ENCODE measurements around the gene ATP8A2.

ATP8A2 gene

GRCh38 chr13:26007261-26008125 is 635.7 kb downstream of the ATP8A2 start:
- peak overlapping the region; percentile 25 for H3K27ac Mint-ChIP-seq (ENCODE audit: low read depth)

DNA sequence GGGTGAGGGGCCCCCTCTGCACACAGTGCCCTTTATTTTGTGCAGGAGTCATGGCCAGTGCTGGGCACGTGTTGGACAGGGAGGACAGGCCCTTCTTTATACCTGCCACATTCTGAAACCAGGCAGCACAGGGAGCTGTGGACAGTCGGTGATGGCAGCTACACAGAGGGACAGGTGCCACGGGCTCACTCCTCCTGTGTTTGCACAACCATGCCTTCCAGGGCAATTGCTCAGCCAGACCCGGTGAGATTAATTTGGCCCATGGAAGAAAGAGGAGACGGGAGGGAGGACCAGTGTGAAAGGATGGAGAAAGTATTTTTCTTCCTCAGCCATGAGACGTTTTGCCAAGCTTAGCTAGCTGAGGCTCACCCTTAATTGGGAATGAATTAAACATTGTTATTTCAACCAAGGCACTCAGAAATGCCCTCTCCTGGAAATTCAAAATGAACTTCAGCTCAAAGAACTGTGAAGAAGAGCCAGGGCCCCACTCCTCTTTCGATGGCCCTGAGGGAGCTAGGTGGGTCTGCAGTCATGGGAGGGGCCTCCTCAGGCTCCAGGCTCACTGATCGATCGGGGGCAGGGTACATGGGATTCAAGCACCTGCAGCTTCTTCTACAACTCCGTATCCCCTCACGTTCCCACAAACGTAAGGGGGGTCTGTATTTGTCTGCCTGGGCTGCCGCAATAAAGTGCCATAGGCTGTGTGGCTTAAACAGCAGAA is 638.9 kb downstream of the ATP8A2 start:
- Mint-ChIP-seq H3K27ac (ENCODE audit: low read depth) (peak overlapping the region; percentile 35), H3K9me3 (no peaks in the 10 kb centered on the region), H3K4me1 (no peaks in the 10 kb centered on the region), H3K36me3 (ENCODE audit: insufficient read depth) (peaks cover 6% of the 10 kb centered on the region), H3K27me3 (peaks cover 1% of the 10 kb centered on the region), H3K4me3 (peak overlapping the region; percentile 85)
- DNase-seq (ENCODE audit: low spot score in 2 of 2) (no peak), ATAC-seq (replicated peaks; ENCODE audit: extremely low read depth, poor library complexity, severe bottlenecking) (no peak)

More at GRCh38 chr13:26007261-26008125, 635.7 kb downstream of the ATP8A2 start:
- no peaks in the 10 kb centered on the region for H3K4me1 Mint-ChIP-seq
- DNase-seq (ENCODE audit: low spot score in 2 of 2) (no peak), ATAC-seq (replicated peaks; ENCODE audit: extremely low read depth, poor library complexity, severe bottlenecking) (no peak)
- H3K36me3 Mint-ChIP-seq (ENCODE audit: insufficient read depth), result peaks cover 6% of the 10 kb centered on the region
- H3K27me3 Mint-ChIP-seq, result peaks cover 14% of the 10 kb centered on the region
- no peak overlapping the region for H3K4me3 Mint-ChIP-seq
- peaks cover 10% of the 10 kb centered on the region for H3K9me3 Mint-ChIP-seq

- Mint-ChIP-seq H3K27me3 (no peaks in the 10 kb centered on the region), H3K27ac (ENCODE audit: low read depth) (no peak overlapping the region), H3K9me3 (no peaks in the 10 kb centered on the region), H3K36me3 (ENCODE audit: insufficient read depth) (peaks cover 6% of the 10 kb centered on the region), H3K4me3 (peak overlapping the region; percentile 85), H3K4me1 (no peaks in the 10 kb centered on the region)
- DNase-seq (ENCODE audit: low spot score in 2 of 2) (no peak), ATAC-seq (replicated peaks; ENCODE audit: extremely low read depth, poor library complexity, severe bottlenecking) (no peak)
Measured at GRCh38 chr13:26011208-26011573, 639.4 kb downstream of the ATP8A2 start.

DNA sequence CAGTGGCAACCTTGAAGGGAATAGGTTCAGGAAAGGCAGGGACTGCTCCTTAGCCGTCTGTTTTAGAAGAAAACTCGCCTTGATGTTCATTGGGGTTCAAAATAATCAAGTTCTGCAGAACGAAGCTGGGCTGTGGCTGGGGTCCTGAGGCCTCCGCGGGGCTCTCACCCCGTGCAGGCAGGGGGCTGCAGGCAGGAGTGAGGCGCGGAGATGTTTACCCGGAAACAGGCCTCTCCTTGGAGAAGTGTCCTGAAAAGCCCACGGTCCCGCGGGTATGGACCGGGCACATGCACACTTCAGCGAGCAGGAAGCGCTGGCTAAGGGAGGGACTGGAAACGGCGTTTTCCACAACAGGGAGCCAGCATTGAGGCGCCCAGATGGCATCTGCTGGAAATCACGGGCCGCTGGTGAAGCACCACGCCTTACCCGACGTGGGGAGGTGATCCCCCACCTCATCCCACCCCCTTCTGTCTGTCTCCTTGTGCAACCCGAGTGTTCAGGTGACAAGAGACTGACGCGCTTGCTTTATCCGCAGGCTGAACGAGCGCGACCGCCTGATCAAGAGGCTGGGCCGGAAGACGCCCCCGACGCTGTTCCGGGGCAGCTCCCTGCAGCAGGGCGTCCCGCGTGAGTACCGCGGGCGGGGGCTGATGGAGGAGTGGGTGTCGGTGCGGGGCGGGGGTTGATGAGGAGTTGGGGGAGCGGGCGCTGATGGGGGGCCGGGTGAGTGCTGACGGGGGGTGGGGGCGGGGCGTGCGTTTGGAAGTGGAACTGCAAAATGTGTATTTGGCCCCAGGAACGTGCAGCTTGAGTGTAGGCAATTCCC is 640.4 kb downstream of the ATP8A2 start:
- Mint-ChIP-seq H3K9me3 (no peaks in the 10 kb centered on the region), H3K27me3 (no peaks in the 10 kb centered on the region), H3K27ac (ENCODE audit: low read depth) (peak overlapping the region; percentile 64), H3K36me3 (ENCODE audit: insufficient read depth) (peaks cover 6% of the 10 kb centered on the region), H3K4me3 (peak overlapping the region; percentile 85), H3K4me1 (no peaks in the 10 kb centered on the region)
- DNase-seq (ENCODE audit: low spot score in 2 of 2) (peak; percentile 30 to 49), ATAC-seq (replicated peaks; ENCODE audit: extremely low read depth, poor library complexity, severe bottlenecking) (peak; percentile 90)

GRCh38 chr13:26012995-26013394 is 641.2 kb downstream of the ATP8A2 start:
- no peak for ATAC-seq (replicated peaks; ENCODE audit: extremely low read depth, poor library complexity, severe bottlenecking)

GRCh38 chr13:26015271-26016125 is 643.7 kb downstream of the ATP8A2 start:
- no peak overlapping the region for H3K27ac Mint-ChIP-seq (ENCODE audit: low read depth)
- H3K4me3 Mint-ChIP-seq, result no peak overlapping the region
- no peak for ATAC-seq (replicated peaks; ENCODE audit: extremely low read depth, poor library complexity, severe bottlenecking)

More at GRCh38 chr13:26012995-26013394, 641.2 kb downstream of the ATP8A2 start:
- DNase-seq (ENCODE audit: low spot score in 2 of 2), result no peak
- peak overlapping the region; percentile 85 for H3K4me3 Mint-ChIP-seq
- H3K4me1 Mint-ChIP-seq, result no peaks in the 10 kb centered on the region
- peaks cover 6% of the 10 kb centered on the region for H3K36me3 Mint-ChIP-seq (ENCODE audit: insufficient read depth)
- H3K27me3 Mint-ChIP-seq, result no peaks in the 10 kb centered on the region
- H3K9me3 Mint-ChIP-seq, result no peaks in the 10 kb centered on the region
- peak overlapping the region; percentile 64 for H3K27ac Mint-ChIP-seq (ENCODE audit: low read depth)

DNA sequence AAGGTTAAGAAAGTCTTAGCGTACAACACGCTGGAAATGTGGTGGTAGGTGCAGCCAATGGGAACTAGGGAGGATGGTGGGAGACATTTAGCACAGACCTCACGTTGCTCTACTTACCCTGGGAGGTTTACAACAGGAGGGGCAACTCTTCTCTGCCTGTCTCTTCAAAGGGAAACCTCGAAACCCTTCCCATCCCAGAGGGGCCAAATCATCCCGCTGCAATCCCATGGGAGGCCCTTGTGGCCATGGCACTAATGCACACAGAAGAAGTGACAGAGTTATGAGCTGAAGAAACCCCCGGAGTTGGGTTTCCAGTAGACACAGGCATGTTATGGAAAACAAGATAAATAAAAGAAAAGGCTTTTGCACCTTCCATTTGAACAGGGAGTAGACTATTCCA is 644.4 kb downstream of the ATP8A2 start:
- Mint-ChIP-seq H3K9me3 (no peaks in the 10 kb centered on the region), H3K4me1 (no peaks in the 10 kb centered on the region), H3K27ac (ENCODE audit: low read depth) (no peak overlapping the region), H3K36me3 (ENCODE audit: insufficient read depth) (peaks cover 4% of the 10 kb centered on the region), H3K4me3 (no peak overlapping the region), H3K27me3 (no peaks in the 10 kb centered on the region)
- ATAC-seq (replicated peaks; ENCODE audit: extremely low read depth, poor library complexity, severe bottlenecking) (no peak), DNase-seq (ENCODE audit: low spot score in 2 of 2) (no peak)

More at GRCh38 chr13:26015271-26016125, 643.7 kb downstream of the ATP8A2 start:
- no peaks in the 10 kb centered on the region for H3K4me1 Mint-ChIP-seq
- no peaks in the 10 kb centered on the region for H3K27me3 Mint-ChIP-seq
- H3K9me3 Mint-ChIP-seq, result no peaks in the 10 kb centered on the region
- DNase-seq (ENCODE audit: low spot score in 2 of 2), result no peak
- peaks cover 4% of the 10 kb centered on the region for H3K36me3 Mint-ChIP-seq (ENCODE audit: insufficient read depth)

- H3K27me3 Mint-ChIP-seq, result no peaks in the 10 kb centered on the region
- H3K27ac Mint-ChIP-seq (ENCODE audit: low read depth), result peak overlapping the region; percentile 16
- no peaks in the 10 kb centered on the region for H3K9me3 Mint-ChIP-seq
- DNase-seq (ENCODE audit: low spot score in 2 of 2), result no peak
- peaks cover 2% of the 10 kb centered on the region for H3K36me3 Mint-ChIP-seq (ENCODE audit: insufficient read depth)
- peak; percentile 34 for ATAC-seq (replicated peaks; ENCODE audit: extremely low read depth, poor library complexity, severe bottlenecking)
- no peaks in the 10 kb centered on the region for H3K4me1 Mint-ChIP-seq
- H3K4me3 Mint-ChIP-seq, result no peak overlapping the region
Measured at GRCh38 chr13:26017196-26017921, 645.6 kb downstream of the ATP8A2 start.

GRCh38 chr13:26017932-26018665 is 646.3 kb downstream of the ATP8A2 start:
- Mint-ChIP-seq H3K4me1 (no peaks in the 10 kb centered on the region), H3K9me3 (no peaks in the 10 kb centered on the region), H3K36me3 (ENCODE audit: insufficient read depth) (peaks cover 2% of the 10 kb centered on the region), H3K27ac (ENCODE audit: low read depth) (peak overlapping the region; percentile 16), H3K27me3 (no peaks in the 10 kb centered on the region), H3K4me3 (no peak overlapping the region)
- no peak for DNase-seq (ENCODE audit: low spot score in 2 of 2)
- no peak for ATAC-seq (replicated peaks; ENCODE audit: extremely low read depth, poor library complexity, severe bottlenecking)

- peaks cover 2% of the 10 kb centered on the region for H3K36me3 Mint-ChIP-seq (ENCODE audit: insufficient read depth)
- no peak for DNase-seq (ENCODE audit: low spot score in 2 of 2)
- peaks cover 1% of the 10 kb centered on the region for H3K27me3 Mint-ChIP-seq
- H3K4me1 Mint-ChIP-seq, result no peaks in the 10 kb centered on the region
- no peak overlapping the region for H3K4me3 Mint-ChIP-seq
- no peaks in the 10 kb centered on the region for H3K9me3 Mint-ChIP-seq
- no peak for ATAC-seq (replicated peaks; ENCODE audit: extremely low read depth, poor library complexity, severe bottlenecking)
- H3K27ac Mint-ChIP-seq (ENCODE audit: low read depth), result no peak overlapping the region
Measured at GRCh38 chr13:26019251-26019650, 647.5 kb downstream of the ATP8A2 start.

All from central memory CD8-positive, alpha-beta T cell (primary cell).